Mesothelial cell of epicardium (in vitro differentiated cells): ENCODE results near the gene SNORC. TPM values are rescaled to one million over a fixed set of nuclear protein-coding genes. Genes with fewer than 3 reads are reported as not detected.

Experiments
- DNase-seq, 2 experiments: peaks; one replicate each; pipeline ENCODE4 v3.0.0; 2021; ENCODE audit warnings: low spot score in 2 of 2; ENCODE audit not compliant: unreplicated experiment in 2 of 2
- H3K27ac Mint-ChIP-seq: 2 replicates; pipeline ENCODE4 v1.8.0; 2021; ENCODE audit warnings: mixed read lengths
- H3K27me3 Mint-ChIP-seq: 2 replicates; pipeline ENCODE4 v1.8.0; 2021; ENCODE audit warnings: low read depth, mixed read lengths
- H3K36me3 Mint-ChIP-seq: 2 replicates; pipeline ENCODE4 v1.8.0; 2021; ENCODE audit warnings: mixed read lengths
- H3K4me1 Mint-ChIP-seq: 2 replicates; pipeline ENCODE4 v1.8.0; 2021; ENCODE audit warnings: mixed read lengths
- H3K4me3 Mint-ChIP-seq: 2 replicates; pipeline ENCODE4 v1.8.0; 2021; ENCODE audit warnings: mild to moderate bottlenecking, moderate library complexity, mixed read lengths
- H3K9me3 Mint-ChIP-seq: 2 replicates; pipeline ENCODE4 v1.8.0; 2021; ENCODE audit warnings: mixed read lengths
- CTCF ChIP-seq: fragments of 200-600 bp; sonication (generic); IDR thresholded peaks from one replicate; pipeline ENCODE4 v1.5.0; 2021; ENCODE audit warnings: antibody characterized with exemption; ENCODE audit not compliant: unreplicated experiment
- total RNA-seq: library from RNA; stranded (reverse); gene quantifications from 3 replicates; pipeline ENCODE4 v1.2.1, GENCODE V29; 2021

Gene SNORC
- total RNA-seq, 1 donor from 2014 or later: 4.1 TPM

DNA sequence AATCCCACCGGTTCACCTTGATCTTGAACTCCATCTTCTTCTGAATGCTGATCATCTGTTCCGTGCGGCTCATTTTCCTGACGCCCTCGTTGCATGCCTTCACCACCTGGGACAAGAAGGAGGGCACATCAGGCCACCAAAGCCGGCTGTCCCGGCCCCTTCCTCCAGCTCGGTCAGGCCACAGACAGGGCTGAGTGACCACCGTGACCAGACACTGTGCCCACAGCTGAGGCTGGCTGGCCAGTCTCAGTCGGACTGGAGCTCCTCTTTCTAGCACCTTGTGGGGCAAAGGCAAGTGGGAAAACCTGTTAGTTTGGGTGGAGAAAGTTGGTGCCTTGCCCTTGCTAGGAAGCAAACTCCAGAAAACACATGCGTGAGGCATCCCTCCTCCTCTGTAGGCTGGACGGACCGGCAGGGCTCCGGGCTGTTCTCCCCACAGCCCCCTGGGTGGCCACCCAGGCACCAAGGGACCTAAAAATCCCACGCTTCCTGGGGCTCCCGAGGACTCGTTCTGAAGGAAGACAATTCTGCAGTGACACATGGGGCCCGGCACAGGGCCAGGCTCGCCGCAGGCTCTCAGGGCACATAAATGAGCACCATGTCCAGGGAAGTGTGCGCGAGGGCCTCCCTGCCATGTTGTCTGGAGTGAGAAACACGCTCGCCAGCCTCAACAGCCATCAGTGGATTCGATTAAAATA lies 15.3 kb downstream of the SNORC start:
- no peaks in the 10 kb centered on the region for H3K27me3 Mint-ChIP-seq
- peaks cover 17% of the 10 kb centered on the region for H3K4me1 Mint-ChIP-seq
- no peaks in the 10 kb centered on the region for H3K9me3 Mint-ChIP-seq
- no peak overlapping the region for H3K27ac Mint-ChIP-seq
- no peak for DNase-seq
- TF ChIP-seq CTCF: no peak
- no peaks in the 10 kb centered on the region for H3K36me3 Mint-ChIP-seq
- H3K4me3 Mint-ChIP-seq: no peak overlapping the region

GRCh38 chr2:232886176-232886575 lies 16.1 kb downstream of the SNORC start:
- TF ChIP-seq CTCF: no peak
- H3K27ac Mint-ChIP-seq: no peak overlapping the region
- no peaks in the 10 kb centered on the region for H3K27me3 Mint-ChIP-seq
- H3K36me3 Mint-ChIP-seq: no peaks in the 10 kb centered on the region
- H3K4me3 Mint-ChIP-seq: no peak overlapping the region
- H3K4me1 Mint-ChIP-seq: peaks cover 25% of the 10 kb centered on the region
- H3K9me3 Mint-ChIP-seq: no peaks in the 10 kb centered on the region
- DNase-seq: no peak

- Mint-ChIP-seq H3K27me3 (no peaks in the 10 kb centered on the region), H3K4me1 (peaks cover 29% of the 10 kb centered on the region), H3K9me3 (no peaks in the 10 kb centered on the region), H3K27ac (no peak overlapping the region), H3K36me3 (no peaks in the 10 kb centered on the region), H3K4me3 (no peak overlapping the region)
- DNase-seq: no peak
- TF ChIP-seq CTCF: no peak
Measured at GRCh38 chr2:232886632-232887031, 16.6 kb downstream of the SNORC start.

DNA sequence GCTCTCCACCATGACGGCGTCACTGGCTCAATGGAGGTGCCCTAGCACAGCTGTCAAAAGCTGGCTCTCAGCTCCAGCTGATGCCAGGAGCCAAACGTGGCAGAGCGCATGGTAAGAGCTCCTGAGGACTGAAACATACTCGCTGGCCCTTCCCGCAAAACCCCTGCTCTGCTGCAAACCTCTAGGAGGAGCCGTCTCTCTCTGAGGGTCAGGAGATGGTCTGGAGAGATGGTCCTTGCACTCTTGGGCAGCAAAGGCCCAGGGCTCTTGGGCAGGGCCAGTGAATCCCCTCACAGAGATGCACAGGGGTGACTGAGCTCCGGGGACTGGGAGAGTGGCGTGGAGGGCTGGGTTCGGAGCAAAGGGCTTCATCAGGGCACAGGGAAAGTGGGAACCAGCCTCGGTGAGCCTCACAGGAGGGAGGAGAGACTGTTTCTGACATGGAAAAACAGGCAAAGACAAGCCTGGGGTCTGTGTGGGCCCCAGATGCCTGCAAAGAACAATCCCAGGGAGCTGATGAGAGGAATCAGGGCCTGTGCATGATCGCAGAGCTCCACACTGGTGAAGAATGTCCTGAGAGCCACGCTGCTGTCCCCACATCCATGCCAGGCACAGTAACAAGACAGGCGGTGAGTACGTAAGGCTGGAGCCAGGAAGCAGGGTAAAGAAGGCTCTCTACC lies 17.2 kb downstream of the SNORC start:
- Mint-ChIP-seq H3K36me3 (no peaks in the 10 kb centered on the region), H3K9me3 (no peaks in the 10 kb centered on the region), H3K4me1 (peaks cover 30% of the 10 kb centered on the region), H3K27me3 (no peaks in the 10 kb centered on the region), H3K4me3 (no peak overlapping the region), H3K27ac (no peak overlapping the region)
- no peak for TF ChIP-seq CTCF
- no peak for DNase-seq

DNA sequence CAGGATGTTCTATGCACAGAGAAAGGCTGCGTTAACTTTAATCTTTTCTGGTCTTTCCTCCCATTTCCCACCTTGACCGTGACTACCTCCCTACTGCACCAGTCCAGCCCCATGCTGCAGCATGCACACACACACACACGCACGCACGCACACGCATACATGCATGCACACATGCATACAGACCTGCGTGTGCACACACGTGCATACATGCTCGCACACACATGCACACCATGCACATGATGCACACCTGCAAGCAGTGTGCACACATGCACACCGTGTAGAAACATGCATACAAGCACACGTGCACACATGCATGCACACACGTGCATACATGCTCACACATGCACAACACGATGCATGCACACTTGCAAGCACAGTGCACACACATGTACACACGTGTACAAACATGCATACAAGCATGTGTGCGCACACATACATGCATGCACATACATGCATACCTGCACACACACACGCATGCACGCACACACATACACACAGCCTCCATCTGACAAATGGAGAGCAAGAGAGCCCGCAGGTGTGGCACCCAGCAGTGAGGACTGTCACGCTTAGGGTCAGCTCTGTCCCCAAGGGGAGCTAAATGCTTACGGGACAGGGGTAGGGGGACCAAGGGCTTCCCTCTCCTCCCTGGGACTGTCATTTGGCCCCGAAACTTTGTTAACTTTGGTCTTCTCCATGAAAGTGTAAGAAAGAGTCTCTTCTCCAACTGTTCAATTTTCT lies 18.2 kb downstream of the SNORC start:
- Mint-ChIP-seq H3K4me3 (no peak overlapping the region), H3K4me1 (peaks cover 30% of the 10 kb centered on the region), H3K27me3 (no peaks in the 10 kb centered on the region), H3K27ac (no peak overlapping the region), H3K36me3 (no peaks in the 10 kb centered on the region), H3K9me3 (no peaks in the 10 kb centered on the region)
- DNase-seq: no peak
- TF ChIP-seq CTCF: no peak
